ENCODE results near the gene DPH6.
"Not testable (repeated sequence)": the region's sequence is repeated elsewhere in the genome, so short reads cannot be mapped to it uniquely, and the experiment has no call there.

GRCh38 chr15:35591987-35592386, 46.0 kb upstream of the DPH6 start:
- not testable (repeated sequence) for TF ChIP-seq CTCF (conservative IDR thresholded peaks at IDR 0.05); ZFX (IDR thresholded peaks at IDR 0.05)
